Measurements from ENCODE around the gene TMBIM4.

- TF ChIP-seq CTCF (IDR thresholded peaks at IDR 0.05) (no peak), POLR2AphosphoS5 (IDR thresholded peaks at IDR 0.05) (no peak), POLR2A (IDR thresholded peaks at IDR 0.05) (no peak)
These were observed 52.6 kb downstream of the TMBIM4 start for GRCh38 chr12:66117242-66117641.

Measured in prostate gland (tissue), 2 donors.